IMR-90 (cell line): Measurements from ENCODE around the gene ELFN1. TPM values are rescaled to one million over a fixed set of nuclear protein-coding genes. Genes with fewer than 3 reads are reported as not detected.

Source experiments
- ATAC-seq: fragments of 200-7000 bp; cut with Tn5 transposase; 2 replicates; pipeline ENCODE4 v1.9.1; 2020; ENCODE audit warnings: low read depth, mild to moderate bottlenecking, moderate library complexity
- BruUV-seq: library from RNA; stranded (reverse); fragments of 400-500 nt; replicated peaks from 2 replicates; lab custom pipeline; 2021; lab: Mats Ljungman, UMichigan
- CTCF ChIA-PET: fragments of 300-600 bp; formaldehyde crosslinking; extraction: SDS; loops from one replicate; lab custom pipeline; 2021; ENCODE audit warnings: antibody characterized with exemption; lab: Yijun Ruan, JAX
- POLR2A ChIA-PET: fragments of 300-600 bp; sonication (Branson Sonifier 250); formaldehyde crosslinking; loops from one replicate; lab custom pipeline; 2022; ENCODE audit warnings: antibody characterized with exemption; ENCODE audit not compliant: unreplicated experiment; lab: Charles Lee
- DNase-seq: peaks from one replicate; pipeline ENCODE4 v3.0.0; 2013
- H2AFZ ChIP-seq: replicated peaks from 2 replicates; pipeline ENCODE3; 2013; ENCODE audit warnings: low read length, mild to moderate bottlenecking; ENCODE audit not compliant: poor library complexity
- H2AK5ac ChIP-seq: 2 replicates; pipeline ENCODE4 v1.6.1; 2013; ENCODE audit warnings: low read depth, low read length, inconsistent platforms
- H2AK9ac ChIP-seq: replicated peaks from 2 replicates; pipeline ENCODE3; 2013; ENCODE audit warnings: mild to moderate bottlenecking, low read depth, low read length, moderate library complexity; ENCODE audit not compliant: poor library complexity
- H2BK120ac ChIP-seq: 2 replicates; pipeline ENCODE4 v1.6.1; 2013; ENCODE audit warnings: low read depth, low read length, inconsistent platforms
- H2BK15ac ChIP-seq: 3 replicates; pipeline ENCODE4 v1.6.1; 2013; ENCODE audit warnings: low read depth, low read length, inconsistent platforms
- H2BK20ac ChIP-seq: 2 replicates; pipeline ENCODE4 v1.6.1; 2013; ENCODE audit warnings: low read depth, mild to moderate bottlenecking, inconsistent platforms, low read length, moderate library complexity
- H2BK5ac ChIP-seq: 2 replicates; pipeline ENCODE4 v1.6.1; 2013; ENCODE audit warnings: mild to moderate bottlenecking, low read depth, low read length, inconsistent platforms; ENCODE audit not compliant: poor library complexity, severe bottlenecking
- H3K14ac ChIP-seq: replicated peaks from 2 replicates; pipeline ENCODE4 v1.6.1; 2013; ENCODE audit warnings: low read depth, low read length, inconsistent platforms
- H3K18ac ChIP-seq: 2 replicates; pipeline ENCODE4 v1.6.1; 2013; ENCODE audit warnings: low read depth, low read length, control low read depth
- H3K23ac ChIP-seq: 2 replicates; pipeline ENCODE4 v1.6.1; 2013; ENCODE audit warnings: low read depth, low read length, inconsistent platforms
- H3K27ac ChIP-seq: 2 replicates; pipeline ENCODE4 v1.5.1; 2013; ENCODE audit warnings: mild to moderate bottlenecking, control low read depth, low read length; ENCODE audit not compliant: insufficient read depth
- H3K27me3 ChIP-seq: 2 replicates; pipeline ENCODE4 v1.6.1; 2013; ENCODE audit warnings: low read length; ENCODE audit not compliant: control insufficient read depth, insufficient read depth
- H3K36me3 ChIP-seq: 2 replicates; pipeline ENCODE4 v1.6.1; 2013; ENCODE audit warnings: low read length, mixed read lengths; ENCODE audit not compliant: control insufficient read depth, insufficient read depth
- H3K4ac ChIP-seq: 2 replicates; pipeline ENCODE4 v1.6.1; 2013; ENCODE audit warnings: low read depth, low read length, inconsistent platforms
- H3K4me1 ChIP-seq: 2 replicates; pipeline ENCODE4 v1.6.1; 2013; ENCODE audit warnings: low read length, mixed read lengths; ENCODE audit not compliant: control insufficient read depth, insufficient read depth
- H3K4me2 ChIP-seq: 2 replicates; pipeline ENCODE4 v1.6.1; 2013; ENCODE audit warnings: low read depth, mild to moderate bottlenecking, control low read depth, low read length, moderate library complexity
- H3K4me3 ChIP-seq: 2 replicates; pipeline ENCODE4 v1.5.1; 2013; ENCODE audit warnings: low read depth, mild to moderate bottlenecking, control low read depth, low read length, moderate library complexity; ENCODE audit not compliant: insufficient read depth
- H3K56ac ChIP-seq: 2 replicates; pipeline ENCODE4 v1.6.1; 2013; ENCODE audit warnings: low read length, inconsistent platforms; ENCODE audit not compliant: insufficient read depth; ENCODE audit errors: extremely low read depth
- H3K79me1 ChIP-seq, 2 experiments: 2 replicates each; pipeline ENCODE4 v1.6.1; 2013; ENCODE audit warnings: low read length in 2 of 2, inconsistent platforms in 1 of 2, low read depth in 1 of 2
- H3K9ac ChIP-seq: 2 replicates; pipeline ENCODE4 v1.6.1; 2013; ENCODE audit warnings: low read depth, low read length, control low read depth
- H3K9me1 ChIP-seq: 2 replicates; pipeline ENCODE4 v1.6.1; 2013; ENCODE audit warnings: low read length, inconsistent platforms; ENCODE audit not compliant: insufficient read depth
- H3K9me3 ChIP-seq: 2 replicates; pipeline ENCODE4 v1.6.1; 2013; ENCODE audit warnings: low read length; ENCODE audit not compliant: control insufficient read depth, insufficient read depth
- H4K20me1 ChIP-seq: 2 replicates; pipeline ENCODE4 v1.6.1; 2013; ENCODE audit warnings: low read length, inconsistent platforms; ENCODE audit not compliant: insufficient read depth
- H4K5ac ChIP-seq: 2 replicates; pipeline ENCODE4 v1.6.1; 2013; ENCODE audit warnings: mild to moderate bottlenecking, low read depth, low read length, control low read depth
- H4K8ac ChIP-seq, 2 experiments: 2 replicates each; pipeline ENCODE4 v1.6.1; 2013; ENCODE audit warnings: low read depth in 2 of 2, low read length in 2 of 2, control low read depth in 1 of 2, inconsistent platforms in 1 of 2
- H4K91ac ChIP-seq: 2 replicates; pipeline ENCODE4 v1.6.1; 2013; ENCODE audit warnings: low read depth, low read length, inconsistent platforms; ENCODE audit not compliant: insufficient read depth
- BHLHE40 ChIP-seq: fragments of 150-350 bp; IDR thresholded peaks from 2 replicates; pipeline ENCODE4 v1.6.1; 2016; ENCODE audit warnings: mild to moderate bottlenecking, low read depth, low read length
- WGBS, 2 experiments: methylation state at CpG; one replicate each; pipeline versions ENCODE4 v1.1.5 to v1.1.7; 2013; ENCODE audit warnings: missing lambda C conversion rate in 2 of 2; ENCODE audit not compliant: insufficient read length in 1 of 2; ENCODE audit errors: extremely low coverage in 2 of 2; 5-methylcytosine and 5-hydroxymethylcytosine counted together
- dilution Hi-C: fragments of 300-500 bp; cut with HindIII; formaldehyde crosslinking; loops from one replicate; pipeline ENCODE4 v1.14.3; 2018; ENCODE audit warnings: low sequenced_read_pairs; ENCODE audit not compliant: unreplicated experiment
- in situ Hi-C: fragments of 300-500 bp; cut with MboI; formaldehyde crosslinking; loops from 3 replicates; pipeline ENCODE4 v1.14.3; 2019; ENCODE audit warnings: low sequenced_read_pairs, inconsistent platforms, mixed read lengths
- intact Hi-C: fragments of 100-400 bp; cut with micrococcal nuclease; formaldehyde crosslinking; loops from 2 replicates; pipeline ENCODE4 v1.10.0; 2022
- polyA plus RNA-seq, 3 experiments: library from polyadenylated mRNA; depleted of rRNA; stranded (reverse); fragments of >200 nt; gene quantifications; 2 replicates each; pipeline ENCODE4 v1.2.3, GENCODE V29; 2012; ENCODE audit warnings: low replicate concordance in 1 of 3
- total RNA-seq: library from RNA; depleted of rRNA; stranded (reverse); fragments of >200 nt; gene quantifications from 2 replicates; pipeline ENCODE4 v1.2.3, GENCODE V29; 2012

ELFN1 gene
- total and polyA plus RNA-seq, 2 of the 4 experiments (the other 2 are of a cell fraction) = 1.6 to 5.2 TPM

DNA sequence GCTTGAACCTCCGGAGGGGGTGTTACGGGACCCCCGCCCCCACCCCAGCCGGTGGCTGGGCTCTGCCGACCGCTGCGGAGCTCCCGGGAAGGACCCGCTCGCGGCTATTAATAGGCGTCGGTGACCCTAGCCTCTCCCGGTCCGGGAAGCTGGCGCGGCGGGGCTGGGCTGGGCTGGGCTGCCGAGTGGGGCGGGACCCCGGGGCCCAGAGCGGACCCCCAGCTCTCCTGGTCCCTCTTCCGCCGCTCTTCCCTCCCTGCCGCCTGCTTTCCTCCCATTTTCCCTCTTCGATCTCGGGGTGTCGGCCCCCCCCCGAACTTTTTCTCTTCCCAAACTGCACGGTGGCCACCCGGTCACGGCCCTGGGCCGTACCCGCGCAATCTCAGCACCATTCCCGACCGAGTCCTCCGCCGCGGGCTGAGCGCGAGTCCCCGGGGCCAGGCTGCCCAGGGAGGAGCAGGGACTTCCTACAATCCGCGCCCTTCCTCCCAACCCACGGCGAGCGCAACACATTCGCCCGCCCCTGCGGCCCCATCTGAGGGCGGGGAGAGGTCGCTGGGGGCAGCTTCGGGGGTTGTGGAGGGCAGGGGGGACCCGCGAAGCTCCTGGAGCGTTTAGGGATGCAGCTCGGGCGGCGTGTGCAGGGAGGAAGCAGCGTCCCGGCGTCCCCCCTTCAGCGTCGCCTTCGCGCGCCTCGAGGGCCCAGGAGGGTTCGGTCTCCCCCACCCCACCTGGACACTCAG lies 3.1 kb upstream of the ELFN1 start:
- H3K14ac ChIP-seq = no peak overlapping the region
- no peak overlapping the region for H2BK5ac ChIP-seq
- 3% methylated on average over 23 of the region's 70 CpGs; no CpG with 5 or more reads in 1 of the 2 experiments for WGBS, 2 experiments
- POLR2A ChIA-PET = no interaction called here
- H2BK20ac ChIP-seq = no peak overlapping the region
- H3K4me3 ChIP-seq = peak overlapping the region; percentile 42
- no peak overlapping the region for H2BK15ac ChIP-seq
- no peak overlapping the region for H3K4ac ChIP-seq
- no peak overlapping the region for H4K8ac ChIP-seq
- CTCF ChIA-PET = no interaction called here
- H3K4me1 ChIP-seq = peaks cover 2% of the 10 kb centered on the region; the same call in 1 of the 2 replicates
- no peak for DNase-seq
- H3K23ac ChIP-seq = no peak overlapping the region
- H3K79me1 ChIP-seq = no peaks in the 10 kb centered on the region
- H4K5ac ChIP-seq = no peak overlapping the region
- no peak overlapping the region for H2BK120ac ChIP-seq
- ATAC-seq = no peak
- no peaks in the 10 kb centered on the region for H3K36me3 ChIP-seq
- H3K56ac ChIP-seq = no peak overlapping the region
- no peak overlapping the region for H3K9ac ChIP-seq
- no peaks in the 10 kb centered on the region for H3K9me1 ChIP-seq
- no peak overlapping the region for H2AK5ac ChIP-seq
- dilution Hi-C loops = no loop called here
- in situ Hi-C loops = no loop called here
- no peaks in the 10 kb centered on the region; the same call in 1 of the 2 replicates for H4K20me1 ChIP-seq
- peak overlapping the region; percentile 55 for H2AK9ac ChIP-seq
- H3K27me3 ChIP-seq = peaks cover 72% of the 10 kb centered on the region
- no peak overlapping the region for H3K27ac ChIP-seq
- no TSS peak for BruUV-seq
- H3K4me2 ChIP-seq = peak overlapping the region; percentile 85
- intact Hi-C loops = loop anchor here (5.0 kb wide), 1 partner anchor 145 kb away; no protein-coding TSS in a partner anchor
- H3K9me3 ChIP-seq = no peaks in the 10 kb centered on the region
- no peak overlapping the region for H4K91ac ChIP-seq
- no peak overlapping the region for H3K18ac ChIP-seq
- TF ChIP-seq BHLHE40 = no peak
- H2AFZ ChIP-seq = peak overlapping the region; percentile 84
